HepG2 (cell line): ENCODE results near the gene ZNF541. TPM values are rescaled to one million over a fixed set of nuclear protein-coding genes. Genes with fewer than 3 reads are reported as not detected.

Source experiments
- ESRRA ChIP-seq: sonication (generic); formaldehyde crosslinking; IDR thresholded peaks from 2 replicates; pipeline ENCODE4 v1.5.1; 2020; ENCODE audit warnings: mild to moderate bottlenecking, low read depth, missing genetic modification reagents
- HES4 ChIP-seq: sonication (generic); formaldehyde crosslinking; IDR thresholded peaks from 2 replicates; pipeline ENCODE4 v1.9.0; 2021; ENCODE audit warnings: mild to moderate bottlenecking, missing genetic modification reagents, borderline replicate concordance
- MIER2 ChIP-seq: IDR thresholded peaks from 2 replicates; pipeline ENCODE4 v1.6.1; 2016; ENCODE audit warnings: missing biosample characterization, missing genetic modification reagents
- RFXAP ChIP-seq: sonication (generic); formaldehyde crosslinking; IDR thresholded peaks from 2 replicates; pipeline ENCODE4 v1.4.0; 2020; ENCODE audit warnings: missing genetic modification reagents, borderline replicate concordance
- SMAD9 ChIP-seq: sonication (generic); formaldehyde crosslinking; IDR thresholded peaks from 2 replicates; pipeline ENCODE4 v1.5.1; 2020; ENCODE audit warnings: mild to moderate bottlenecking, missing genetic modification reagents
- ZBTB3 ChIP-seq: sonication (generic); formaldehyde crosslinking; IDR thresholded peaks from 2 replicates; pipeline ENCODE4 v1.4.0; 2020; ENCODE audit warnings: low read depth, mild to moderate bottlenecking, moderate library complexity, missing genetic modification reagents, borderline replicate concordance
- ZC3H4 ChIP-seq: sonication (generic); formaldehyde crosslinking; IDR thresholded peaks from 2 replicates; pipeline ENCODE4 v1.4.0; 2020; ENCODE audit warnings: missing genetic modification reagents, borderline replicate concordance
- ZNF136 ChIP-seq: sonication (generic); formaldehyde crosslinking; IDR thresholded peaks from 2 replicates; pipeline ENCODE4 v1.8.1; 2022; ENCODE audit warnings: low read depth, mild to moderate bottlenecking, moderate library complexity, missing genetic modification reagents
- ZNF652 ChIP-seq: IDR thresholded peaks from 2 replicates; pipeline ENCODE4 v1.6.1; 2016; ENCODE audit warnings: low read depth, borderline replicate concordance
- ZNF672 ChIP-seq: sonication (generic); formaldehyde crosslinking; IDR thresholded peaks from 2 replicates; pipeline ENCODE4 v1.8.1; 2022; ENCODE audit warnings: missing genetic modification reagents
- ZNF782 ChIP-seq: sonication (generic); formaldehyde crosslinking; IDR thresholded peaks from 2 replicates; pipeline ENCODE4 v1.4.0; 2020; ENCODE audit warnings: missing genetic modification reagents, mild to moderate bottlenecking, borderline replicate concordance
- ZSCAN21 ChIP-seq: sonication (generic); formaldehyde crosslinking; IDR thresholded peaks from 2 replicates; pipeline ENCODE4 v1.8.0; 2022; ENCODE audit warnings: mild to moderate bottlenecking, missing genetic modification reagents, moderate library complexity, borderline replicate concordance
- polyA plus RNA-seq, 8 experiments: library from polyadenylated mRNA; depleted of rRNA in 3 of 8; stranded (reverse) in 7 of 8; unstranded in 1 of 8; fragments of >200 nt; fragmentation: Illumina TruSeq in 4 of 8; extraction: Trizol in 4 of 8; gene quantifications; 2 replicates each; pipeline versions ENCODE4 v1.2.1 to v1.2.3, GENCODE V29; 2011 to 2016; ENCODE audit warnings: low read depth in 4 of 8, missing spikeins in 1 of 8, mixed read lengths in 1 of 8; ENCODE audit not compliant: insufficient read depth in 1 of 8
- total RNA-seq, 5 experiments: library from RNA; depleted of rRNA; stranded (reverse); fragments of >200 nt; fragmentation: Illumina TruSeq; extraction: Trizol; gene quantifications; 2 replicates each; pipeline ENCODE4 v1.2.3, GENCODE V29; 2016; ENCODE audit warnings: low read depth in 1 of 5
- TF ChIP-seq, protein P1 (sequence below): sonication (generic); formaldehyde crosslinking; IDR thresholded peaks from 2 replicates; pipeline ENCODE4 v1.4.0; 2020; ENCODE audit warnings: missing genetic modification reagents, borderline replicate concordance
- TF ChIP-seq, protein P2 (sequence below): sonication (generic); formaldehyde crosslinking; IDR thresholded peaks from 2 replicates; pipeline ENCODE4 v1.8.1; 2023; ENCODE audit warnings: mild to moderate bottlenecking, moderate library complexity, missing genetic modification reagents
- TF ChIP-seq, protein P3 (sequence below): IDR thresholded peaks from 2 replicates; pipeline ENCODE4 v1.6.1; 2016
- TF ChIP-seq, protein P4 (sequence below): sonication (generic); formaldehyde crosslinking; IDR thresholded peaks from 2 replicates; pipeline ENCODE4 v1.8.0; 2022; ENCODE audit warnings: mild to moderate bottlenecking, missing genetic modification reagents, moderate library complexity
- TF ChIP-seq, protein P5 (sequence below): sonication (generic); formaldehyde crosslinking; IDR thresholded peaks from 2 replicates; pipeline ENCODE4 v1.4.0; 2020; ENCODE audit warnings: missing genetic modification reagents

Gene ZNF541
- total and polyA plus RNA-seq, 2 of the 13 experiments (the other 11 are each of a cell fraction or from before 2014, with no cell fraction given) = 0.03 to 0.04 TPM

DNA sequence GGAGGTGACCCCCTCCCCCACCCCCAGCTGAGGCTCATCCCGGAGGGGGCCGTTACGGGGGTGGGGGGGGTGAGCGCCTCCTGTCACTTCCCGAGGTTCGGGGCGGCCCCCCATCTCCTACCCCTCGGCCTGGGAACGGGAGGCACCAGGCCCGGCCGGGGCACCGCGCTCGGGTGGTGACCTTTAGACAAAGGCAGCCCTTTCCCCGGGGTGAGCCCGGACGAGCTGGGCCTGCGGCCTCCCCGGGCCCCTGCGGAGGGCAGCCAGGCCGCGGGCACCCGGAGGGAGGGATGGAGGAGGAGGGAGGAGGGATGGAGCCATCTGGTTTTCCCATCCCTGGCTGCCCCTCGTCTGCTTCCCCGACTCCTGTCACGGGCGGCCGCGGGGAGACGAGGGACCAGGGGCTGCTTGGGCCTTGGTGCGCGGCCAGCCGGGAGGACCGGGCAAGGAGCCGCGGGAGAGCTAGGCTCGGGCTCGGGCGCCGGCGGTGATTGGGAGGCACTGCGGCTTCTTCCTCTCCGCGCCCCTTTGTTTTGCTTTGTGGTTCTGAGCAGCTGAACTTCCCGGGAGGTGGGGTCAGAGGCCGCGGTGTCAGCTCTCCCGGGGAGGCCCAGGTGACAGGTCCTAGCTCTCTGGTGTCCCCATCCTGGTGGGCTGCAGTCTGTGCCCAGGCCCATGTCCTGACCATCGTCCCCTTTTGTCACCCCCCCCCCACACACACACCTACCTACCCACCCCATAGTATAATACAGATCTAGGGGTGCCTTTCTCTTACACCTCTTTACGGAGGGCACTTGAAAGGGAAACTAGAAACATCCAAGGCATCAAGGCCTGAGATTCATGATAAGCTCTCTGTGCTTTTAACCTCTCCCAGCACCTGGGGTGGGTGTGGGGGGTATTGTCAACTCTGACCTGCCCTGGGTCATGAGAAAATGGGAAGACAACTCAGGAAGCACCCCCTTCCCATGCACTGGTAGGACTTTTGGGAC is 37.3 kb upstream of the ZNF541 start (continued):
- TF ChIP-seq, protein P1, sequence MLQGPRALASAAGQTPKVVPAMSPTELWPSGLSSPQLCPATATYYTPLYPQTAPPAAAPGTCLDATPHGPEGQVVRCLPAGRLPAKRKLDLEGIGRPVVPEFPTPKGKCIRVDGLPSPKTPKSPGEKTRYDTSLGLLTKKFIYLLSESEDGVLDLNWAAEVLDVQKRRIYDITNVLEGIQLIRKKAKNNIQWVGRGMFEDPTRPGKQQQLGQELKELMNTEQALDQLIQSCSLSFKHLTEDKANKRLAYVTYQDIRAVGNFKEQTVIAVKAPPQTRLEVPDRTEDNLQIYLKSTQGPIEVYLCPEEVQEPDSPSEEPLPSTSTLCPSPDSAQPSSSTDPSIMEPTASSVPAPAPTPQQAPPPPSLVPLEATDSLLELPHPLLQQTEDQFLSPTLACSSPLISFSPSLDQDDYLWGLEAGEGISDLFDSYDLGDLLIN (CRISPR knock-in tag) = no peak
- no peak for TF ChIP-seq ESRRA
- TF ChIP-seq ZSCAN21 = no peak
- TF ChIP-seq SMAD9 (CRISPR knock-in tag) = no peak
- TF ChIP-seq MIER2 = no peak
- no peak for TF ChIP-seq ZNF672 (CRISPR knock-in tag)
- TF ChIP-seq, protein P2, sequence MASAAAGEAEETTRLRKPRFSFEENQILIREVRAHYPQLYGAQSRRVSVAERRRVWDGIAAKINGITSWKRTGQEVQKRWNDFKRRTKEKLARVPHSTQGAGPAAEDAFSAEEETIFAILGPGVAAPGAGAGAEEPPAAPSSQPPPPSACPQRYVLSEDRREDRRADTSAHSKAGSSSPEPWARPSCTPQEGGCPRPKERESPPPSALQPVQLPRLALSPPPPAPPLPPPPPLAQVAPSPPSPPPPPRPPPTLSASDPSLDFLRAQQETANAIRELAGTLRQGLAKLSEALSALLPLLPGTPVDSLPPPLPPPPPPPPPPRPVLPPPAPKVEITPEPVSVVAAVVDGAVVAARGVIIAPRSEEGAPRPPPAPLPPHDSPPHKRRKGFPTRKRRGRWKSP (CRISPR knock-in tag) = no peak
- TF ChIP-seq, protein P3, sequence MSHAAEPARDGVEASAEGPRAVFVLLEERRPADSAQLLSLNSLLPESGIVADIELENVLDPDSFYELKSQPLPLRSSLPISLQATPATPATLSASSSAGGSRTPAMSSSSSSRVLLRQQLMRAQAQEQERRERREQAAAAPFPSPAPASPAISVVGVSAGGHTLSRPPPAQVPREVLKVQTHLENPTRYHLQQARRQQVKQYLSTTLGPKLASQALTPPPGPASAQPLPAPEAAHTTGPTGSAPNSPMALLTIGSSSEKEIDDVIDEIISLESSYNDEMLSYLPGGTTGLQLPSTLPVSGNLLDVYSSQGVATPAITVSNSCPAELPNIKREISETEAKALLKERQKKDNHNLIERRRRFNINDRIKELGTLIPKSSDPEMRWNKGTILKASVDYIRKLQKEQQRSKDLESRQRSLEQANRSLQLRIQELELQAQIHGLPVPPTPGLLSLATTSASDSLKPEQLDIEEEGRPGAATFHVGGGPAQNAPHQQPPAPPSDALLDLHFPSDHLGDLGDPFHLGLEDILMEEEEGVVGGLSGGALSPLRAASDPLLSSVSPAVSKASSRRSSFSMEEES (CRISPR knock-in tag) = no peak
- TF ChIP-seq ZNF136 = no peak
- no peak for TF ChIP-seq ZNF652 (CRISPR knock-in tag)
- TF ChIP-seq ZBTB3 (CRISPR knock-in tag) = no peak
- no peak for TF ChIP-seq HES4
- no peak for TF ChIP-seq ZNF782 (CRISPR knock-in tag)
- TF ChIP-seq ZC3H4 (CRISPR knock-in tag) = no peak
- 0 out of 2 replicates have a peak, but pooled peaks have one; percentile 26 for TF ChIP-seq RFXAP (CRISPR knock-in tag)
- TF ChIP-seq, protein P4, sequence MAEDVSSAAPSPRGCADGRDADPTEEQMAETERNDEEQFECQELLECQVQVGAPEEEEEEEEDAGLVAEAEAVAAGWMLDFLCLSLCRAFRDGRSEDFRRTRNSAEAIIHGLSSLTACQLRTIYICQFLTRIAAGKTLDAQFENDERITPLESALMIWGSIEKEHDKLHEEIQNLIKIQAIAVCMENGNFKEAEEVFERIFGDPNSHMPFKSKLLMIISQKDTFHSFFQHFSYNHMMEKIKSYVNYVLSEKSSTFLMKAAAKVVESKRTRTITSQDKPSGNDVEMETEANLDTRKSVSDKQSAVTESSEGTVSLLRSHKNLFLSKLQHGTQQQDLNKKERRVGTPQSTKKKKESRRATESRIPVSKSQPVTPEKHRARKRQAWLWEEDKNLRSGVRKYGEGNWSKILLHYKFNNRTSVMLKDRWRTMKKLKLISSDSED = no peak
- TF ChIP-seq, protein P5, sequence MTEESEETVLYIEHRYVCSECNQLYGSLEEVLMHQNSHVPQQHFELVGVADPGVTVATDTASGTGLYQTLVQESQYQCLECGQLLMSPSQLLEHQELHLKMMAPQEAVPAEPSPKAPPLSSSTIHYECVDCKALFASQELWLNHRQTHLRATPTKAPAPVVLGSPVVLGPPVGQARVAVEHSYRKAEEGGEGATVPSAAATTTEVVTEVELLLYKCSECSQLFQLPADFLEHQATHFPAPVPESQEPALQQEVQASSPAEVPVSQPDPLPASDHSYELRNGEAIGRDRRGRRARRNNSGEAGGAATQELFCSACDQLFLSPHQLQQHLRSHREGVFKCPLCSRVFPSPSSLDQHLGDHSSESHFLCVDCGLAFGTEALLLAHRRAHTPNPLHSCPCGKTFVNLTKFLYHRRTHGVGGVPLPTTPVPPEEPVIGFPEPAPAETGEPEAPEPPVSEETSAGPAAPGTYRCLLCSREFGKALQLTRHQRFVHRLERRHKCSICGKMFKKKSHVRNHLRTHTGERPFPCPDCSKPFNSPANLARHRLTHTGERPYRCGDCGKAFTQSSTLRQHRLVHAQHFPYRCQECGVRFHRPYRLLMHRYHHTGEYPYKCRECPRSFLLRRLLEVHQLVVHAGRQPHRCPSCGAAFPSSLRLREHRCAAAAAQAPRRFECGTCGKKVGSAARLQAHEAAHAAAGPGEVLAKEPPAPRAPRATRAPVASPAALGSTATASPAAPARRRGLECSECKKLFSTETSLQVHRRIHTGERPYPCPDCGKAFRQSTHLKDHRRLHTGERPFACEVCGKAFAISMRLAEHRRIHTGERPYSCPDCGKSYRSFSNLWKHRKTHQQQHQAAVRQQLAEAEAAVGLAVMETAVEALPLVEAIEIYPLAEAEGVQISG (CRISPR knock-in tag) = no peak
